ENCODE measurements around the gene UGCG.

- TF ChIP-seq CTCF (IDR thresholded peaks at IDR 0.05) (no peak), POLR2AphosphoS5 (IDR thresholded peaks at IDR 0.05) (no peak)
These were observed 47.1 kb downstream of the UGCG start for GRCh38 chr9:111943746-111944145.
